GM23338 (cell line): ENCODE data around the gene PRSS37.

ENCODE experiments used
- CREB1 ChIP-seq: fragments of 250-450 bp; sonication (Bioruptor Pico); IDR thresholded peaks from 2 replicates; pipeline ENCODE4 v1.5.0; 2020; ENCODE audit warnings: low read depth, mild to moderate bottlenecking, moderate library complexity
- EZH2 ChIP-seq: fragments of 200-600 bp; sonication (generic); IDR thresholded peaks from one replicate; pipeline ENCODE4 v1.8.0; 2017; ENCODE audit warnings: antibody characterized with exemption, mild to moderate bottlenecking, low read depth; ENCODE audit not compliant: unreplicated experiment
- EZH2phosphoT487 ChIP-seq: fragments of 200-600 bp; sonication (generic); IDR thresholded peaks from one replicate; pipeline ENCODE4 v1.8.1; 2018; ENCODE audit warnings: antibody characterized with exemption; ENCODE audit not compliant: unreplicated experiment
- NANOG ChIP-seq: IDR thresholded peaks from 2 replicates; pipeline ENCODE4 v1.6.1; 2016; ENCODE audit warnings: antibody characterized with exemption, borderline replicate concordance
- POLR2AphosphoS5 ChIP-seq: IDR thresholded peaks from 2 replicates; pipeline ENCODE4 v1.6.1; 2016; ENCODE audit warnings: antibody characterized with exemption, low read depth
- STAT1 ChIP-seq: IDR thresholded peaks from one replicate; pipeline ENCODE4 v1.6.1; 2016; ENCODE audit warnings: antibody characterized with exemption; ENCODE audit not compliant: unreplicated experiment
- TF ChIP-seq, protein P1 (sequence below): IDR thresholded peaks from one replicate; pipeline ENCODE4 v1.6.1; 2018; ENCODE audit warnings: antibody characterized with exemption; ENCODE audit not compliant: unreplicated experiment
- TF ChIP-seq, protein P2 (sequence below), 2 experiments: fragments of 200-600 bp in 1 of 2; sonication (generic) in 1 of 2; conservative IDR thresholded peaks; 2 replicates each; pipeline versions ENCODE4 v1.5.1 to v1.6.1; 2016 to 2017; ENCODE audit warnings: antibody characterized with exemption in 2 of 2, low read depth in 2 of 2, mild to moderate bottlenecking in 2 of 2, moderate library complexity in 1 of 2
- TF ChIP-seq, protein P3 (sequence below): IDR thresholded peaks from 2 replicates; pipeline ENCODE4 v1.6.1; 2016; ENCODE audit warnings: antibody characterized with exemption

DNA sequence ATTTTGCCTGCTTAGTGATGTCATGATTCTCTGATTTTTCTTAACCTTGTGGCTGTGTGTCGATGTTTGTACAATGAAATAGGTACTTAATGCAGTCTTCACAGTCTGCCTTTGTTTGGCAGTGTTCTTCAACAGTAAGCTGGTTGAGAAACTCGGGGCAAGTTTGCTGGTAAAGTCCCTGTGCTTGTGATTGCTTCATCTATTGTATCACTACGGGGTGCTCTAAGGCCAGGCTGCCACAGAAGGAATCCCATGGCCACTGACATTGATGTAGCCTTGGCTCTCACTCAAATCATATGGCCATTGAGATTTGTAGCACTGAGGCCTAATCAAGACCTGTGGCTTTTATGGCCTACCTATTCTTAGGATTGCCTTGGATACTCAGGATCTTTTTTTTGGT, 33.5 kb upstream of the PRSS37 start:
- TF ChIP-seq EZH2 = no peak
- TF ChIP-seq, protein P1, sequence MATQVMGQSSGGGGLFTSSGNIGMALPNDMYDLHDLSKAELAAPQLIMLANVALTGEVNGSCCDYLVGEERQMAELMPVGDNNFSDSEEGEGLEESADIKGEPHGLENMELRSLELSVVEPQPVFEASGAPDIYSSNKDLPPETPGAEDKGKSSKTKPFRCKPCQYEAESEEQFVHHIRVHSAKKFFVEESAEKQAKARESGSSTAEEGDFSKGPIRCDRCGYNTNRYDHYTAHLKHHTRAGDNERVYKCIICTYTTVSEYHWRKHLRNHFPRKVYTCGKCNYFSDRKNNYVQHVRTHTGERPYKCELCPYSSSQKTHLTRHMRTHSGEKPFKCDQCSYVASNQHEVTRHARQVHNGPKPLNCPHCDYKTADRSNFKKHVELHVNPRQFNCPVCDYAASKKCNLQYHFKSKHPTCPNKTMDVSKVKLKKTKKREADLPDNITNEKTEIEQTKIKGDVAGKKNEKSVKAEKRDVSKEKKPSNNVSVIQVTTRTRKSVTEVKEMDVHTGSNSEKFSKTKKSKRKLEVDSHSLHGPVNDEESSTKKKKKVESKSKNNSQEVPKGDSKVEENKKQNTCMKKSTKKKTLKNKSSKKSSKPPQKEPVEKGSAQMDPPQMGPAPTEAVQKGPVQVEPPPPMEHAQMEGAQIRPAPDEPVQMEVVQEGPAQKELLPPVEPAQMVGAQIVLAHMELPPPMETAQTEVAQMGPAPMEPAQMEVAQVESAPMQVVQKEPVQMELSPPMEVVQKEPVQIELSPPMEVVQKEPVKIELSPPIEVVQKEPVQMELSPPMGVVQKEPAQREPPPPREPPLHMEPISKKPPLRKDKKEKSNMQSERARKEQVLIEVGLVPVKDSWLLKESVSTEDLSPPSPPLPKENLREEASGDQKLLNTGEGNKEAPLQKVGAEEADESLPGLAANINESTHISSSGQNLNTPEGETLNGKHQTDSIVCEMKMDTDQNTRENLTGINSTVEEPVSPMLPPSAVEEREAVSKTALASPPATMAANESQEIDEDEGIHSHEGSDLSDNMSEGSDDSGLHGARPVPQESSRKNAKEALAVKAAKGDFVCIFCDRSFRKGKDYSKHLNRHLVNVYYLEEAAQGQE = no peak
- TF ChIP-seq, protein P2, sequence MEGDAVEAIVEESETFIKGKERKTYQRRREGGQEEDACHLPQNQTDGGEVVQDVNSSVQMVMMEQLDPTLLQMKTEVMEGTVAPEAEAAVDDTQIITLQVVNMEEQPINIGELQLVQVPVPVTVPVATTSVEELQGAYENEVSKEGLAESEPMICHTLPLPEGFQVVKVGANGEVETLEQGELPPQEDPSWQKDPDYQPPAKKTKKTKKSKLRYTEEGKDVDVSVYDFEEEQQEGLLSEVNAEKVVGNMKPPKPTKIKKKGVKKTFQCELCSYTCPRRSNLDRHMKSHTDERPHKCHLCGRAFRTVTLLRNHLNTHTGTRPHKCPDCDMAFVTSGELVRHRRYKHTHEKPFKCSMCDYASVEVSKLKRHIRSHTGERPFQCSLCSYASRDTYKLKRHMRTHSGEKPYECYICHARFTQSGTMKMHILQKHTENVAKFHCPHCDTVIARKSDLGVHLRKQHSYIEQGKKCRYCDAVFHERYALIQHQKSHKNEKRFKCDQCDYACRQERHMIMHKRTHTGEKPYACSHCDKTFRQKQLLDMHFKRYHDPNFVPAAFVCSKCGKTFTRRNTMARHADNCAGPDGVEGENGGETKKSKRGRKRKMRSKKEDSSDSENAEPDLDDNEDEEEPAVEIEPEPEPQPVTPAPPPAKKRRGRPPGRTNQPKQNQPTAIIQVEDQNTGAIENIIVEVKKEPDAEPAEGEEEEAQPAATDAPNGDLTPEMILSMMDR (conservative IDR thresholded peaks at IDR 0.05; ENCODE audit: low read depth in 2 of 2) = no peak
- TF ChIP-seq, protein P3, sequence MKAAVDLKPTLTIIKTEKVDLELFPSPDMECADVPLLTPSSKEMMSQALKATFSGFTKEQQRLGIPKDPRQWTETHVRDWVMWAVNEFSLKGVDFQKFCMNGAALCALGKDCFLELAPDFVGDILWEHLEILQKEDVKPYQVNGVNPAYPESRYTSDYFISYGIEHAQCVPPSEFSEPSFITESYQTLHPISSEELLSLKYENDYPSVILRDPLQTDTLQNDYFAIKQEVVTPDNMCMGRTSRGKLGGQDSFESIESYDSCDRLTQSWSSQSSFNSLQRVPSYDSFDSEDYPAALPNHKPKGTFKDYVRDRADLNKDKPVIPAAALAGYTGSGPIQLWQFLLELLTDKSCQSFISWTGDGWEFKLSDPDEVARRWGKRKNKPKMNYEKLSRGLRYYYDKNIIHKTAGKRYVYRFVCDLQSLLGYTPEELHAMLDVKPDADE = no peak
- TF ChIP-seq POLR2AphosphoS5 = no peak
- TF ChIP-seq STAT1 = no peak
- no peak for TF ChIP-seq EZH2phosphoT487
- no peak for TF ChIP-seq NANOG
- TF ChIP-seq CREB1 (CRISPR knock-in tag) = no peak
